Measurements from ENCODE around the gene PLBD2. TPM values are rescaled to one million over a fixed set of nuclear protein-coding genes. Genes with fewer than 3 reads are reported as not detected.

The PLBD2 gene
- total RNA-seq, 1 experiment from 2014 or later = 30.7 TPM

DNA sequence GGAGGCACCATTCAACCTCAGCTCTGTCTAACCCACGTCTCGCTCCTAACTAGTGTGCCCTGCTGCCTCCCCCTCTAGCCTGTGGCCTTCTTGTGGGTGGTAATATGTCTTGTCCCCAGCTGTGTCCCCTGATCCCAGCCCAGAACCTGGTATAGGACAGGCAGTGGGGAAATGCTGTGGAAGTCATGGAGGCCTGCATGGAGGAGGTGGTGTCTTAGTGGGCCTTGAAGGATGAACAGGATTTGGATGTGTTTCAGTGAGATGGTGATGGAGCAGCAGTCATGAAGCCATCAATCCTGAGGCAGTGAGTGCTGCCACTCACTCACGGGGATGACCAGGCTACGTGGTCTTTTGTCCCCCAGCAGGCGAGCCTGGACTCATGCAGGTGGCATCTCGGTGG, 13.4 kb downstream of the PLBD2 start:
- Histone ChIP-seq H3K4me2 (no peak overlapping the region), H3K4me1 (replicated peaks; ENCODE audit: insufficient read depth) (no peaks in the 10 kb centered on the region), H3K27ac (no peak overlapping the region), H3K9me3 (ENCODE audit: insufficient read depth, low read depth) (no peaks in the 10 kb centered on the region), H3K27me3 (ENCODE audit: insufficient read depth, low read depth) (no peaks in the 10 kb centered on the region), H4K20me1 (ENCODE audit: insufficient read depth) (no peaks in the 10 kb centered on the region; the same call in 1 of the 2 replicates), H3F3A (ENCODE audit: insufficient read depth, low read depth) (no peaks in the 10 kb centered on the region), H2AFZ (no peak overlapping the region), H3K36me3 (ENCODE audit: low read depth) (no peaks in the 10 kb centered on the region), H3K4me3 (no peak overlapping the region), H3K9me2 (ENCODE audit: insufficient read depth) (no peaks in the 10 kb centered on the region), H3K79me2 (ENCODE audit: low read depth) (no peaks in the 10 kb centered on the region)
- POLR2A ChIA-PET (ENCODE audit: unreplicated experiment) = no interaction called here
- intact Hi-C loops (cut with micrococcal nuclease; ENCODE audit: unreplicated experiment) = no loop called here
- BruUV-seq (replicated peaks) = no TSS peak
- TF ChIP-seq EZH2 (IDR thresholded peaks at IDR 0.05; ENCODE audit: low read depth) = no peak
- TF ChIP-seq, protein P1, sequence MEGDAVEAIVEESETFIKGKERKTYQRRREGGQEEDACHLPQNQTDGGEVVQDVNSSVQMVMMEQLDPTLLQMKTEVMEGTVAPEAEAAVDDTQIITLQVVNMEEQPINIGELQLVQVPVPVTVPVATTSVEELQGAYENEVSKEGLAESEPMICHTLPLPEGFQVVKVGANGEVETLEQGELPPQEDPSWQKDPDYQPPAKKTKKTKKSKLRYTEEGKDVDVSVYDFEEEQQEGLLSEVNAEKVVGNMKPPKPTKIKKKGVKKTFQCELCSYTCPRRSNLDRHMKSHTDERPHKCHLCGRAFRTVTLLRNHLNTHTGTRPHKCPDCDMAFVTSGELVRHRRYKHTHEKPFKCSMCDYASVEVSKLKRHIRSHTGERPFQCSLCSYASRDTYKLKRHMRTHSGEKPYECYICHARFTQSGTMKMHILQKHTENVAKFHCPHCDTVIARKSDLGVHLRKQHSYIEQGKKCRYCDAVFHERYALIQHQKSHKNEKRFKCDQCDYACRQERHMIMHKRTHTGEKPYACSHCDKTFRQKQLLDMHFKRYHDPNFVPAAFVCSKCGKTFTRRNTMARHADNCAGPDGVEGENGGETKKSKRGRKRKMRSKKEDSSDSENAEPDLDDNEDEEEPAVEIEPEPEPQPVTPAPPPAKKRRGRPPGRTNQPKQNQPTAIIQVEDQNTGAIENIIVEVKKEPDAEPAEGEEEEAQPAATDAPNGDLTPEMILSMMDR (conservative IDR thresholded peaks at IDR 0.05) = no peak
- DNase-seq = no peak
- CTCF ChIA-PET = no interaction called here

DNA sequence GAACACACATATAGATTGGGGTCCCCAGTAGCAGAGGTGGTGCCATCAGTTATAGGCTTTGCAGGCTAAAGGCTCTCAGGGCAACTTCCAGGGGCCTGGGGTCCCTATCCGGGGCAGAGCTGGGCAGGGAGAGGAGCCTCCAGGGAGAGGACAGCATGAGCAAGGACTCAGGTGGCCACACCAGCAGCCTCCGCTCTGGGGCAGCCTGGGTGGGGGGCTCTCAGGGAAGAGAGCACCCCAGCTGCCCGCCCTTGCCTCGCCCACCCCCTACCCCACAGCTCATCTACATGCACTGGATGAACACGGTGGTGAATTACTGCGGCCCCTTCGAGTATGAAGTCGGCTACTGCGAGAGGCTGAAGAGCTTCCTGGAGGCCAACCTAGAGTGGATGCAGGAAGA, 14.0 kb downstream of the PLBD2 start:
- POLR2A ChIA-PET (ENCODE audit: unreplicated experiment) = no interaction called here
- BruUV-seq (replicated peaks) = no TSS peak
- TF ChIP-seq, protein P1 (conservative IDR thresholded peaks at IDR 0.05) = no peak
- no peak for TF ChIP-seq EZH2 (IDR thresholded peaks at IDR 0.05; ENCODE audit: low read depth)

DNA sequence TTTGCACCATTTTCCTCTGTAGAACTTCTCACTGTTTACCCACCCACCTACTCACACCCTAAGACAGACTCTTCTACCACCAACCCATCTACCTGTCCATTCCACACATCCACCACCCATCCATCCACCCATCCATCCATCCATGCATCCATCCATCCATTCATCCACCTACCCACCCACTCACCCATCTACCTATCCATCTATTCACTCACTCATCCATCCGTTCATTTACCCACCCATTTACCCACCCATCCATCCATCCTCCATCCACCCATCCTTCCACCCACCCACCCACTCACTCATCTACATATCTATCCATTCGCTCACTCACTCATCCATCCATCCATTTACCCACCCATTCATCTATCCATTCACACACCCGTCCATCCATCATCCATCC, 15.1 kb downstream of the PLBD2 start:
- Histone ChIP-seq H4K20me1 (ENCODE audit: insufficient read depth) (no peaks in the 10 kb centered on the region; the same call in 1 of the 2 replicates), H3K27me3 (ENCODE audit: insufficient read depth, low read depth) (no peaks in the 10 kb centered on the region), H3K4me1 (replicated peaks; ENCODE audit: insufficient read depth) (no peaks in the 10 kb centered on the region), H3F3A (ENCODE audit: insufficient read depth, low read depth) (no peaks in the 10 kb centered on the region), H3K27ac (no peak overlapping the region), H3K4me2 (no peak overlapping the region), H3K9me2 (ENCODE audit: insufficient read depth) (no peaks in the 10 kb centered on the region), H3K9me3 (ENCODE audit: insufficient read depth, low read depth) (no peaks in the 10 kb centered on the region), H3K36me3 (ENCODE audit: low read depth) (no peaks in the 10 kb centered on the region), H2AFZ (no peak overlapping the region), H3K4me3 (no peak overlapping the region), H3K79me2 (ENCODE audit: low read depth) (no peaks in the 10 kb centered on the region)
- no TSS peak for BruUV-seq (replicated peaks)
- ChIA-PET POLR2A (ENCODE audit: unreplicated experiment) (no interaction called here), CTCF (no interaction called here)
- intact Hi-C loops (cut with micrococcal nuclease; ENCODE audit: unreplicated experiment) = no loop called here
- DNase-seq = no peak
- no peak for TF ChIP-seq EZH2 (IDR thresholded peaks at IDR 0.05; ENCODE audit: low read depth)
- TF ChIP-seq, protein P1 (conservative IDR thresholded peaks at IDR 0.05) = no peak

More for the DNA sequence above, 14.0 kb downstream of the PLBD2 start:
- H3K27me3 ChIP-seq (ENCODE audit: insufficient read depth, low read depth) = no peaks in the 10 kb centered on the region
- H3K9me3 ChIP-seq (ENCODE audit: insufficient read depth, low read depth) = no peaks in the 10 kb centered on the region
- no peak for DNase-seq
- H3K4me1 ChIP-seq (replicated peaks; ENCODE audit: insufficient read depth) = no peaks in the 10 kb centered on the region
- H4K20me1 ChIP-seq (ENCODE audit: insufficient read depth) = no peaks in the 10 kb centered on the region; the same call in 1 of the 2 replicates
- H3K4me3 ChIP-seq = no peak overlapping the region
- no peak overlapping the region for H3K4me2 ChIP-seq
- H3F3A ChIP-seq (ENCODE audit: insufficient read depth, low read depth) = no peaks in the 10 kb centered on the region
- H3K27ac ChIP-seq = no peak overlapping the region
- H3K36me3 ChIP-seq (ENCODE audit: low read depth) = no peaks in the 10 kb centered on the region
- CTCF ChIA-PET = no interaction called here
- intact Hi-C loops (cut with micrococcal nuclease; ENCODE audit: unreplicated experiment) = no loop called here
- no peaks in the 10 kb centered on the region for H3K9me2 ChIP-seq (ENCODE audit: insufficient read depth)
- no peak overlapping the region for H2AFZ ChIP-seq
- H3K79me2 ChIP-seq (ENCODE audit: low read depth) = no peaks in the 10 kb centered on the region

All from PC-9 (cell line).